HG02763 (cell line): Measurements from ENCODE around the gene TUBB3.
A peak's percentile ranks its signal among the peaks of the same experiment; 100 is the strongest.
"Not testable (repeated sequence)": the region's sequence is repeated elsewhere in the genome, so short reads cannot be mapped to it uniquely, and the experiment has no call there.

ENCODE experiments used
- ATAC-seq: cut with Tn5 transposase; IDR thresholded peaks from one replicate; pipeline ENCODE4 v1.9.1; 2021; ENCODE audit warnings: mild to moderate bottlenecking, moderate library complexity; ENCODE audit not compliant: unreplicated experiment

The TUBB3 gene

GRCh38 chr16:89962754-89963498 lies 39.8 kb downstream of the TUBB3 start:
- no peak for ATAC-seq

GRCh38 chr16:89964201-89964600 lies 41.1 kb downstream of the TUBB3 start:
- ATAC-seq: no peak

GRCh38 chr16:89965447-89966225 lies 42.5 kb downstream of the TUBB3 start:
- ATAC-seq: no peak

- no peak for ATAC-seq
Measured at GRCh38 chr16:89966756-89967155, 43.6 kb downstream of the TUBB3 start.

- not testable (repeated sequence) for ATAC-seq
Measured at GRCh38 chr16:89967436-89967835, 44.3 kb downstream of the TUBB3 start.

- ATAC-seq: not testable (repeated sequence)
Measured at GRCh38 chr16:89968074-89968473, 44.9 kb downstream of the TUBB3 start.

GRCh38 chr16:89969741-89970410 lies 46.7 kb downstream of the TUBB3 start:
- ATAC-seq: no peak

GRCh38 chr16:89971495-89972243 lies 48.5 kb downstream of the TUBB3 start:
- no peak for ATAC-seq

GRCh38 chr16:89972244-89973234 lies 49.4 kb downstream of the TUBB3 start:
- ATAC-seq: peak; percentile 92

GRCh38 chr16:89973235-89973634 lies 50.1 kb downstream of the TUBB3 start:
- no peak for ATAC-seq

GRCh38 chr16:89973654-89974335 lies 50.7 kb downstream of the TUBB3 start:
- no peak for ATAC-seq

GRCh38 chr16:89974870-89975269 lies 51.7 kb downstream of the TUBB3 start:
- no peak for ATAC-seq

- ATAC-seq: no peak
Measured at GRCh38 chr16:89981414-89981813, 58.3 kb downstream of the TUBB3 start.

GRCh38 chr16:89982318-89982717 lies 59.2 kb downstream of the TUBB3 start:
- ATAC-seq: no peak

GRCh38 chr16:89983536-89983935 lies 60.4 kb downstream of the TUBB3 start:
- no peak for ATAC-seq

- no peak for ATAC-seq
Measured at GRCh38 chr16:89984216-89984615, 61.1 kb downstream of the TUBB3 start.

GRCh38 chr16:89985219-89985618 lies 62.1 kb downstream of the TUBB3 start:
- no peak for ATAC-seq
